Liver (tissue), 3 donors: Measurements from ENCODE around the gene KRT8.

Experiments
- JUND ChIP-seq, 2 donors: IDR thresholded peaks; 2 replicates each; pipeline ENCODE4 v1.6.1; 2016; ENCODE audit warnings: antibody characterized with exemption in 2 of 2
- RAD21 ChIP-seq, 2 donors: IDR thresholded peaks; 2 replicates each; pipeline ENCODE4 v1.6.1; 2016; ENCODE audit warnings: antibody characterized with exemption in 2 of 2, mild to moderate bottlenecking in 2 of 2
- TAF1 ChIP-seq: conservative IDR thresholded peaks from 2 replicates; pipeline ENCODE4 v1.6.1; 2016; ENCODE audit warnings: antibody characterized with exemption, mild to moderate bottlenecking
- YY1 ChIP-seq: IDR thresholded peaks from 2 replicates; pipeline ENCODE4 v1.6.1; 2016; ENCODE audit warnings: antibody characterized with exemption, mild to moderate bottlenecking
- TF ChIP-seq, protein P1 (sequence below): fragments of 150-350 bp; IDR thresholded peaks from 2 replicates; pipeline ENCODE4 v1.5.1; 2017; ENCODE audit warnings: improper control_type of control experiment, low read depth, low read length; ENCODE audit not compliant: missing input control
- TF ChIP-seq, protein P2 (sequence below): IDR thresholded peaks from 2 replicates; pipeline ENCODE4 v1.6.1; 2016; ENCODE audit warnings: antibody characterized with exemption
- TF ChIP-seq, protein P3 (sequence below): IDR thresholded peaks from 2 replicates; pipeline ENCODE4 v1.6.1; 2016; ENCODE audit warnings: antibody characterized with exemption, mild to moderate bottlenecking
- donor health status: healthy.
- donor health status: healthy.

DNA sequence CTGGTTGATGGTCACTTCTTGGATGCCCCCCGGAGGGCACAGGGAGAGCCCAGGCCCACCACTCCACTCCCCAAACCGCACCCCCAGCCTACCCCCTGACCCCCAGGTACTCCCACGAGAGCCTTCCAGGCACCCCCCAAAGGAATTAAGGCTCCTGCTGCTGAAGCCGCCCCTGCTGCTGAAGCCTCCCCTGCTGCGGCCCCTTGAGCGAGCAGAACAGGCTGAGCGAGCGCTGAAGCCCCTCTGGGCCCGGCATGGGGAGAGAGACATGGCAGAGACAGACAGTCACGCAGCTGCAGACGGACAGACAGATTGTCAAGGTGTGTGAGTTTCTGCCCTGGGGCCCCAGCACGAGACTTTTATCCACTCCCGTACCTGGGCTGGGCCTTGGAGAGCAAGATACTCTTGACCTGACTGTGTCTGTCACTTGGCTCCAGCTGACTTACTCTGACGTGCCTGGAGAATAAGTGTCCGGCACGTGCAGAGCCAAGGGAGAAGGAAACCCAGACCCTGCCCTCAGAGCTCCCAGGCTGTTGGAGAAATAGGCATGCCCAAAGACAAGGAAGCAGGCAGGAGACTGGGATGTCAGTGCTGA lies 56.1 kb downstream of the KRT8 start, which contains the start of gene KRT78:
- TF ChIP-seq, protein P1, sequence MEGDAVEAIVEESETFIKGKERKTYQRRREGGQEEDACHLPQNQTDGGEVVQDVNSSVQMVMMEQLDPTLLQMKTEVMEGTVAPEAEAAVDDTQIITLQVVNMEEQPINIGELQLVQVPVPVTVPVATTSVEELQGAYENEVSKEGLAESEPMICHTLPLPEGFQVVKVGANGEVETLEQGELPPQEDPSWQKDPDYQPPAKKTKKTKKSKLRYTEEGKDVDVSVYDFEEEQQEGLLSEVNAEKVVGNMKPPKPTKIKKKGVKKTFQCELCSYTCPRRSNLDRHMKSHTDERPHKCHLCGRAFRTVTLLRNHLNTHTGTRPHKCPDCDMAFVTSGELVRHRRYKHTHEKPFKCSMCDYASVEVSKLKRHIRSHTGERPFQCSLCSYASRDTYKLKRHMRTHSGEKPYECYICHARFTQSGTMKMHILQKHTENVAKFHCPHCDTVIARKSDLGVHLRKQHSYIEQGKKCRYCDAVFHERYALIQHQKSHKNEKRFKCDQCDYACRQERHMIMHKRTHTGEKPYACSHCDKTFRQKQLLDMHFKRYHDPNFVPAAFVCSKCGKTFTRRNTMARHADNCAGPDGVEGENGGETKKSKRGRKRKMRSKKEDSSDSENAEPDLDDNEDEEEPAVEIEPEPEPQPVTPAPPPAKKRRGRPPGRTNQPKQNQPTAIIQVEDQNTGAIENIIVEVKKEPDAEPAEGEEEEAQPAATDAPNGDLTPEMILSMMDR: no peak
- TF ChIP-seq, protein P2, sequence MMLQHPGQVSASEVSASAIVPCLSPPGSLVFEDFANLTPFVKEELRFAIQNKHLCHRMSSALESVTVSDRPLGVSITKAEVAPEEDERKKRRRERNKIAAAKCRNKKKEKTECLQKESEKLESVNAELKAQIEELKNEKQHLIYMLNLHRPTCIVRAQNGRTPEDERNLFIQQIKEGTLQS: no peak
- TF ChIP-seq, protein P3, sequence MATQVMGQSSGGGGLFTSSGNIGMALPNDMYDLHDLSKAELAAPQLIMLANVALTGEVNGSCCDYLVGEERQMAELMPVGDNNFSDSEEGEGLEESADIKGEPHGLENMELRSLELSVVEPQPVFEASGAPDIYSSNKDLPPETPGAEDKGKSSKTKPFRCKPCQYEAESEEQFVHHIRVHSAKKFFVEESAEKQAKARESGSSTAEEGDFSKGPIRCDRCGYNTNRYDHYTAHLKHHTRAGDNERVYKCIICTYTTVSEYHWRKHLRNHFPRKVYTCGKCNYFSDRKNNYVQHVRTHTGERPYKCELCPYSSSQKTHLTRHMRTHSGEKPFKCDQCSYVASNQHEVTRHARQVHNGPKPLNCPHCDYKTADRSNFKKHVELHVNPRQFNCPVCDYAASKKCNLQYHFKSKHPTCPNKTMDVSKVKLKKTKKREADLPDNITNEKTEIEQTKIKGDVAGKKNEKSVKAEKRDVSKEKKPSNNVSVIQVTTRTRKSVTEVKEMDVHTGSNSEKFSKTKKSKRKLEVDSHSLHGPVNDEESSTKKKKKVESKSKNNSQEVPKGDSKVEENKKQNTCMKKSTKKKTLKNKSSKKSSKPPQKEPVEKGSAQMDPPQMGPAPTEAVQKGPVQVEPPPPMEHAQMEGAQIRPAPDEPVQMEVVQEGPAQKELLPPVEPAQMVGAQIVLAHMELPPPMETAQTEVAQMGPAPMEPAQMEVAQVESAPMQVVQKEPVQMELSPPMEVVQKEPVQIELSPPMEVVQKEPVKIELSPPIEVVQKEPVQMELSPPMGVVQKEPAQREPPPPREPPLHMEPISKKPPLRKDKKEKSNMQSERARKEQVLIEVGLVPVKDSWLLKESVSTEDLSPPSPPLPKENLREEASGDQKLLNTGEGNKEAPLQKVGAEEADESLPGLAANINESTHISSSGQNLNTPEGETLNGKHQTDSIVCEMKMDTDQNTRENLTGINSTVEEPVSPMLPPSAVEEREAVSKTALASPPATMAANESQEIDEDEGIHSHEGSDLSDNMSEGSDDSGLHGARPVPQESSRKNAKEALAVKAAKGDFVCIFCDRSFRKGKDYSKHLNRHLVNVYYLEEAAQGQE: no peak
- TF ChIP-seq RAD21 (IDR thresholded peaks at IDR 0.05): no peak
- no peak for TF ChIP-seq TAF1
- TF ChIP-seq YY1: no peak
- TF ChIP-seq JUND (IDR thresholded peaks at IDR 0.05): no peak
